RWPE2 (cell line): ENCODE data around the gene FAM184B.

Source experiments
- ATAC-seq: fragments of 200-7000 bp; cut with Tn5 transposase; 3 replicates; pipeline ENCODE4 v1.9.1; 2021; ENCODE audit warnings: low read depth
- DNase-seq: peaks from one replicate; pipeline ENCODE4 v3.0.0-alpha.2; 2020; ENCODE audit warnings: low spot score
- H3K27ac ChIP-seq: fragments of 450-650 bp; 2 replicates; pipeline ENCODE4 v1.5.1; 2017; ENCODE audit warnings: mild to moderate bottlenecking; ENCODE audit not compliant: poor library complexity, severe bottlenecking
- H3K27me3 ChIP-seq: fragments of 250-450 bp; sonication (Bioruptor Pico); 2 replicates; pipeline ENCODE4 v1.5.1; 2021; ENCODE audit warnings: mild to moderate bottlenecking, moderate library complexity; ENCODE audit not compliant: insufficient read depth, poor library complexity, severe bottlenecking
- H3K36me3 ChIP-seq: fragments of 250-450 bp; sonication (Bioruptor Pico); 2 replicates; pipeline ENCODE4 v1.5.1; 2020; ENCODE audit warnings: low read depth, mild to moderate bottlenecking, moderate library complexity
- H3K4me1 ChIP-seq: fragments of 250-450 bp; sonication (Bioruptor Pico); 2 replicates; pipeline ENCODE4 v1.5.1; 2021; ENCODE audit warnings: mild to moderate bottlenecking, moderate library complexity; ENCODE audit not compliant: insufficient read depth, poor library complexity, severe bottlenecking
- H3K4me3 ChIP-seq: fragments of 250-450 bp; sonication (Bioruptor Pico); 2 replicates; pipeline ENCODE4 v1.5.1; 2021; ENCODE audit warnings: mild to moderate bottlenecking, moderate library complexity; ENCODE audit not compliant: severe bottlenecking
- H3K9me3 ChIP-seq: fragments of 250-450 bp; sonication (Bioruptor Pico); 2 replicates; pipeline ENCODE4 v1.5.1; 2021; ENCODE audit warnings: mild to moderate bottlenecking, moderate library complexity; ENCODE audit not compliant: severe bottlenecking
- CTCF ChIP-seq: fragments of 450-650 bp; IDR thresholded peaks from one replicate; pipeline ENCODE4 v1.5.1; 2017; ENCODE audit warnings: mild to moderate bottlenecking, moderate library complexity; ENCODE audit not compliant: poor library complexity, severe bottlenecking

Gene FAM184B

GRCh38 chr4:17639136-17639535 is 142.3 kb downstream of the FAM184B start:
- Histone ChIP-seq H3K27me3 (no peaks in the 10 kb centered on the region), H3K27ac (no peak overlapping the region), H3K4me3 (no peak overlapping the region), H3K4me1 (no peaks in the 10 kb centered on the region), H3K36me3 (peaks cover 5% of the 10 kb centered on the region), H3K9me3 (no peaks in the 10 kb centered on the region)
- no peak for TF ChIP-seq CTCF
- DNase-seq (no peak), ATAC-seq (no peak)

GRCh38 chr4:17636696-17637622 is 144.5 kb downstream of the FAM184B start:
- ATAC-seq (peak; percentile 89), DNase-seq (no peak)
- no peaks in the 10 kb centered on the region for H3K4me1 ChIP-seq
- H3K9me3 ChIP-seq: no peaks in the 10 kb centered on the region
- H3K36me3 ChIP-seq: peaks cover 26% of the 10 kb centered on the region
- H3K27ac ChIP-seq: no peak overlapping the region
- no peak overlapping the region for H3K4me3 ChIP-seq
- peak; percentile 91 for TF ChIP-seq CTCF
- no peaks in the 10 kb centered on the region for H3K27me3 ChIP-seq

- H3K4me3 ChIP-seq: no peak overlapping the region
- no peak for TF ChIP-seq CTCF
- no peak overlapping the region for H3K27ac ChIP-seq
- no peaks in the 10 kb centered on the region for H3K9me3 ChIP-seq
- H3K4me1 ChIP-seq: no peaks in the 10 kb centered on the region
- peaks cover 32% of the 10 kb centered on the region for H3K36me3 ChIP-seq
- H3K27me3 ChIP-seq: no peaks in the 10 kb centered on the region
- DNase-seq: no peak
- 0 out of 3 replicates have a peak, but pooled peaks have one; percentile 8 for ATAC-seq
Observed at GRCh38 chr4:17636341-17636695, 145.1 kb downstream of the FAM184B start.

GRCh38 chr4:17635056-17635455 is 146.4 kb downstream of the FAM184B start:
- Histone ChIP-seq H3K4me3 (no peak overlapping the region), H3K27me3 (no peaks in the 10 kb centered on the region), H3K9me3 (no peaks in the 10 kb centered on the region), H3K4me1 (no peaks in the 10 kb centered on the region), H3K27ac (no peak overlapping the region), H3K36me3 (peaks cover 44% of the 10 kb centered on the region)
- no peak for DNase-seq
- TF ChIP-seq CTCF: no peak
- ATAC-seq: no peak

- Histone ChIP-seq H3K36me3 (peaks cover 57% of the 10 kb centered on the region), H3K27ac (no peak overlapping the region), H3K4me1 (no peaks in the 10 kb centered on the region), H3K27me3 (no peaks in the 10 kb centered on the region), H3K4me3 (no peak overlapping the region), H3K9me3 (no peaks in the 10 kb centered on the region)
- ATAC-seq (no peak), DNase-seq (no peak)
- TF ChIP-seq CTCF: no peak
Observed at GRCh38 chr4:17633600-17633999, 147.8 kb downstream of the FAM184B start.
